Measurements from ENCODE around the gene CAPN9. TPM values are rescaled to one million over a fixed set of nuclear protein-coding genes. Genes with fewer than 3 reads are reported as not detected.
"Not testable (repeated sequence)": the region's sequence is repeated elsewhere in the genome, so short reads cannot be mapped to it uniquely, and the experiment has no call there.

Gene CAPN9, protein sequence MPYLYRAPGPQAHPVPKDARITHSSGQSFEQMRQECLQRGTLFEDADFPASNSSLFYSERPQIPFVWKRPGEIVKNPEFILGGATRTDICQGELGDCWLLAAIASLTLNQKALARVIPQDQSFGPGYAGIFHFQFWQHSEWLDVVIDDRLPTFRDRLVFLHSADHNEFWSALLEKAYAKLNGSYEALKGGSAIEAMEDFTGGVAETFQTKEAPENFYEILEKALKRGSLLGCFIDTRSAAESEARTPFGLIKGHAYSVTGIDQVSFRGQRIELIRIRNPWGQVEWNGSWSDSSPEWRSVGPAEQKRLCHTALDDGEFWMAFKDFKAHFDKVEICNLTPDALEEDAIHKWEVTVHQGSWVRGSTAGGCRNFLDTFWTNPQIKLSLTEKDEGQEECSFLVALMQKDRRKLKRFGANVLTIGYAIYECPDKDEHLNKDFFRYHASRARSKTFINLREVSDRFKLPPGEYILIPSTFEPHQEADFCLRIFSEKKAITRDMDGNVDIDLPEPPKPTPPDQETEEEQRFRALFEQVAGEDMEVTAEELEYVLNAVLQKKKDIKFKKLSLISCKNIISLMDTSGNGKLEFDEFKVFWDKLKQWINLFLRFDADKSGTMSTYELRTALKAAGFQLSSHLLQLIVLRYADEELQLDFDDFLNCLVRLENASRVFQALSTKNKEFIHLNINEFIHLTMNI
- not detected for total RNA-seq

DNA sequence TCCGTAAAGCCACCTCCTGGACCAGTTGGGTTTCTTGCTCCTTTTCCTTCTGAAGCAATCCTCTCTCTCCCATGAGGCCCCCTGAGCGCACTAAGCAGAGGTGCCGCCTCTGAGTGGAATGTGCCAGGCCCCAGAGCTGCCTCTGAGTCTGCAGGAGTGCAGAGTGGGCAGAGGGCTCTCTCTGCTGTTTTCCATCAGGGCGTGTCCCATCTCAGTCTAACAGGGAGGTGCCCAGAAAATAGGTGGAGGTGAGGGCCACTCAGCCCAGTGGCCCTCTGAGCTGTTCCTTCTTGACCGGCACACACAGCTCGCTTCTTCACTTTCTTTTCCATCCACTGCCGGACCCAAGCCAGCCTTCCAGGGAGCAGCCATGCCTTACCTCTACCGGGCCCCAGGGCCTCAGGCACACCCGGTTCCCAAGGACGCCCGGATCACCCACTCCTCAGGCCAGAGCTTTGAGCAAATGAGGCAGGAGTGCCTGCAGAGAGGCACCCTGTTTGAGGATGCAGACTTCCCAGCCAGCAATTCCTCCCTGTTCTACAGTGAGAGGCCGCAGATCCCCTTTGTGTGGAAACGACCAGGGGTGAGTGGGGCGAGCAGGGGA is at the start of gene CAPN9:
Gene CAPN9, plus strand, starts transcription at position 262 of the 604 bp plus-strand sequence. Its CDS starts 109 bp downstream, at position 371.
- no peak for TF ChIP-seq CTCF (IDR thresholded peaks at IDR 0.05)
- no peak within 1 kb of the TSS for H3K4me3 ChIP-seq
- H3K4me1 ChIP-seq: peaks cover 0 to 5% of the 10 kb centered on the region in 2 donors
- H3K9me3 ChIP-seq: no peaks in the 10 kb centered on the region
- no peaks in the 10 kb centered on the region for H3K36me3 ChIP-seq
- DNase-seq (ENCODE audit: low spot score): no peak
- H3K27me3 ChIP-seq: no peaks in the 10 kb centered on the region
- no peak within 1 kb of the TSS for H3K27ac ChIP-seq

DNA sequence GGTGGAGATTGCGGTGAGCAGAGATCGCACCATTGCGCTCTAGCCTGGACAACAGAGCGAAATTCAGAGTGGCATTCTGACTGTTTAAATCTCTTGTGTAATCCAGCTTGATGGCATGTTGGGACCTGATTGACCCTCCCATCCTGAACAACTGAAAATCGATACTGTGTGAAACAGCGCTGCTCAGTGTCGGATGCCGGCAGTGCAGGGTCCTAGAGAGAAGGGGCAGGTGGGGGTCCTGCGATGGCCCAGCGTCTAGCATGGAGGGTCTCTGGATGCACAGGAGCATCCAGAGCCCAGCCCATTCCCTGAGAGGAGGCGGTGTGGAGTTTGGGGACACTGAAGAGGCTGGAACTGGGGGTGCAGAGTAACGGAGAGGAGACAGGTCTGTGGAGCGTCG is 49.1 kb upstream of the CAPN9 start:
- Histone ChIP-seq H3K4me1 (peaks cover 0 to 10% of the 10 kb centered on the region in 2 donors), H3K27me3 (no peaks in the 10 kb centered on the region), H3K9me3 (no peaks in the 10 kb centered on the region), H3K27ac (no peak overlapping the region), H3K4me3 (no peak overlapping the region), H3K36me3 (peaks cover 16% of the 10 kb centered on the region)
- no peak for DNase-seq (ENCODE audit: low spot score)
- TF ChIP-seq CTCF (IDR thresholded peaks at IDR 0.05): no peak

DNA sequence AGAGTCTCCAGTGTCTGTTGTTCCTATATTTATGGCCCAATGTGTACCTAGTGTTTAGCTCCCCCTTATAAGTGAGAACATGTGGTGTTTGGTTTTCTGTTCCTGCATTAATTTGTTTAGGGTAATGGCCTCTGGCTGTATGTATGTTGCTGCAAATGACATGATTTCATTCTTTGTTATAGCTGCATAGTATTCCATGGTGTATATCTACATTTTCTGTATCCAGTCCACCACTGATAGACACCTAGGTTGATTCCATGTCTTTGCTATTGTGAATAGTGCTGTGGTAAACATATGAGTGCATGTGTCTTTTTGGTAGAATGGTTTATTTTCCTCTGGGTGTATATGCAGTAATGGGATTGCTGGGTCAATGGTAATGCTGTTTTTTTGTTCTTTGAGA is 48.2 kb upstream of the CAPN9 start:
- not testable (repeated sequence) for H3K27ac ChIP-seq; H3K4me1 ChIP-seq; H3K27me3 ChIP-seq; DNase-seq (ENCODE audit: low spot score); H3K9me3 ChIP-seq; H3K4me3 ChIP-seq
- H3K36me3 ChIP-seq: peaks cover 15% of the 10 kb centered on the region

- Histone ChIP-seq H3K9me3 (no peaks in the 10 kb centered on the region), H3K4me1 (peaks cover 0 to 10% of the 10 kb centered on the region in 2 donors), H3K27ac (no peak overlapping the region), H3K27me3 (no peaks in the 10 kb centered on the region), H3K36me3 (peaks cover 13% of the 10 kb centered on the region), H3K4me3 (no peak overlapping the region)
- no peak for DNase-seq (ENCODE audit: low spot score)
- TF ChIP-seq CTCF (IDR thresholded peaks at IDR 0.05): no peak
These were observed 47.5 kb upstream of the CAPN9 start for GRCh38 chr1:230699716-230700115.

DNA sequence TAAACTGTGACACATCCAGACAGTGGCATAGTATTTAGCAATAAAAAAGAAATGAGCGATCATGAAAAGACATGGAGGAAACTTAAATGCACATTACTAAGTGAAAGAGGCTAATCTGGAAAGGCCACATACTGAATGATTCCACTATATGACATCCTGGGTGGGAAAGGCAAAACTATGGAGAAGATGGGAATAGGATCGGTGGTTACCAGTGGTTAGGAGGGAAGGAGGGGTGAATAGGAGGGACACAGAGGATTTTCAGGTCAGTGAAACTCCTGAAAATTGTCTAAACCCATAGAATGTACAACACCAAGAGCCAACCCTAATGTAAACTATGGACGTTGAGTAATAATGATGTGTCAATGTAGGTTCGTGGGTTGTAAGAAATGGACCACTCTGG is 47.1 kb upstream of the CAPN9 start:
- Histone ChIP-seq H3K4me3 (no peak overlapping the region), H3K9me3 (no peaks in the 10 kb centered on the region), H3K27me3 (no peaks in the 10 kb centered on the region), H3K36me3 (peaks cover 13% of the 10 kb centered on the region), H3K27ac (no peak overlapping the region), H3K4me1 (peaks cover 0 to 10% of the 10 kb centered on the region in 2 donors)
- DNase-seq (ENCODE audit: low spot score): no peak
- TF ChIP-seq CTCF (IDR thresholded peaks at IDR 0.05): no peak

DNA sequence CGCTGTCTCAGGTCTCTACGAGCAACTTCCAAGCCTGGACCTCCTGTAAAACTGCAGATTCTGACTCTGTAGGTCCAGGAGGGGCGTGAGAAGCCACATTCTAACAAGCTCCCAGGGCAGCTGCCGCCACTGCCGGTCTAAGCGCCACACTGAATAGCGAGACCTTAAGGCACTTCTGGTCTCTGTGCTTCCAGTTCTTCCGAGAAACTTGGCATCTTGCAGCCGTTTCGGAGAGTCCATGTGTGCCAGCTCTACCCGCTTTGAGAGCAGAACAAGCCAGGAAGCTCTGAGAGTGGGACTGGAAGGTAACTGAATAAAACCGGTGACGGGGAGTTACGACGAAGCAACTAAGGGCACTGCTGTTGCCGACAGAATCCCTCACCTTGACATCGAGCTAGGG is 45.8 kb upstream of the CAPN9 start:
- H3K36me3 ChIP-seq: peaks cover 13% of the 10 kb centered on the region
- no peaks in the 10 kb centered on the region for H3K27me3 ChIP-seq
- no peak overlapping the region for H3K4me3 ChIP-seq
- H3K4me1 ChIP-seq: peaks cover 0 to 10% of the 10 kb centered on the region in 2 donors
- no peaks in the 10 kb centered on the region for H3K9me3 ChIP-seq
- DNase-seq (ENCODE audit: low spot score): no peak
- H3K27ac ChIP-seq: no peak overlapping the region
- TF ChIP-seq CTCF (IDR thresholded peaks at IDR 0.05): no peak
